ENCODE data around the gene TEX13D.
"Not testable (repeated sequence)": the region's sequence is repeated elsewhere in the genome, so short reads cannot be mapped to it uniquely, and the experiment has no call there.

Gene TEX13D

DNA sequence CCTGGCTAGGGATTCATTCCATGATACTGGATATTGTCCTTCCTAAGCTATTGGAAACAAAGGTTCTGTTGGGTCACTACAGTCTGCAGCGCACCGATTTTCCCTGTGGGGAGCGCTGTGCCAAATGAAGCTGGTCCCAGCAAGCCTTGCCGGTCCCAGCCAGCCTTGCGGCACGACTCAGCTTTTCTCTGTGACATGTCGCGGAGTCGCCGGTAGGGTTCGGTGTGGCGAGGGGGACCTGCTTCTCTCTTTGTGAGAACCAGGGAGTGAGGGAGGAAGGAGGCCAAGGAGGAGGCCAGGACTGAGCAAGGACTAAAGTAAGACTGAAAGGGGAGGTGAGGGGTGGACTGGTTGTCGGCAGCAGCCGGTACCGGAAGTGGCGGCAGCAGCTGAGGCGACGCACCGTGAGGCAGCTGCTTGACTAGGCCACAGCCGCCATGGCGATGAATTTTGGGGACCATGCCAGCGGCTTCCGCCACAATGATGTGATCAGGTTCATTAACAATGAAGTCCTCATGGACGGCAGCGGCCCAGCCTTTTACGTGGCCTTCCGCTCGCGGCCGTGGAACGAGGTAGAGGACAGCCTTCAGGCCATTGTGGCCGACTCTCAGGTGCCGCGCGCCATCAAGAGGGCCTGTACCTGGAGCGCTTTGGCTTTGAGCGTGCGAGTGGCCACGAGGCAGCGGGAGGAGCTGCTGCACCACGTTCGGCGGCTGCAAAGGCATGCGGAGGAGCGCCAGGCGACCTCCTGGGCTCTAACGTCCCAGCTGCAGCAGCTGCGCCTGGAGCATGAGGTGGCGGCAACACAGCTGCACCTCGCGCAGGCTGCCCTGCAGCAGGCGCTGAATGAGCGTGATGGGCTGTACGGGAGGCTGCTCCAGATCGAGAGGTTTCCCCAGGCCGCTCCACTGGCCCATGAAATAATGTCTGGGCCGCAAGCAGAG lies at the start of gene TEX13D:
Gene TEX13D, plus strand, starts transcription at position 180 of the 944 bp plus-strand sequence. Its CDS starts 258 bp downstream, at position 438.
- no peak for DNase-seq (ENCODE audit: low read depth in 1 of 2, low spot score in 1 of 2)

- no peak for DNase-seq (ENCODE audit: low read depth in 1 of 2, low spot score in 1 of 2)
These were observed 43.0 kb upstream of the TEX13D start for GRCh38 chrX:124289443-124289842.

- DNase-seq (ENCODE audit: low read depth in 1 of 2, low spot score in 1 of 2): no peak
These were observed 38.6 kb upstream of the TEX13D start for GRCh38 chrX:124293810-124294209.

DNA sequence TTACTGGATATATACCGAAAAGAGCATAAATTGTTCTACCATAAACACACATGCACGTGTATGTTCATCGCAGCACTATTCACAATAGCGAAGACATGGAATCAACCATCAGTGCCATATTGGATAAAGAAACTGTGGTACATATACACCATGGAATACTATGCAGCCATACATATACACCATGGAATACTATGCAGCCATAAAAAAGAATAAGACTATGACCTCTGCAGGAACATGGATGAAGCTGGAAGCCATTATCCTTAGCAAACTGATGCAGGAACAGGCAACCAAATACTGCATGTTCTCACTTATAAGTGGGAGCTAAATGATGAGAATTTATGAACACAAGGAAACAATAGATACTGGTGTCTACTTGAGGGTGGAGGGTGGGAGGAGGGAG lies 33.1 kb upstream of the TEX13D start:
- DNase-seq (ENCODE audit: low read depth in 1 of 2, low spot score in 1 of 2): not testable (repeated sequence)

DNA sequence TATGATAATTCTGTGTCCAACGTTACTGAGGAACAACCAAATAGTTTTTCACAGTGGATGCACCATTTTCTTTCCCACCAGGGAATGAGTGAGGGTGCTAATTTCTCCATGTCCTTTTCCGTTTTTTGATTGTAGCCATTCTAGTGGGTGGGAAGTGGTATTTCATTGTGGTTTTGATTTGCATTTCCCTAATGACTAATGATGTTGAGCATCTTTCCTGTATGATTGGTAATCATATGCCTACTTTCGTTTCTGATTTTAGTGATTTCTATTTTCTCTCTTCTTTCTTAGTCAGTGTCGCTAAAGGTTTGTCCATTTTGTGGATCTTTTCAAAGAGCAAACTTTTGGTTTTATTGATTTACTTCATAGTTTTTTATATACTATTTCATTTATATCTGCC lies 32.1 kb upstream of the TEX13D start:
- no peak for DNase-seq (ENCODE audit: low read depth in 1 of 2, low spot score in 1 of 2)

GRCh38 chrX:124307253-124307907 lies 25.1 kb upstream of the TEX13D start:
- no peak for DNase-seq (ENCODE audit: low read depth in 1 of 2, low spot score in 1 of 2)

DNA sequence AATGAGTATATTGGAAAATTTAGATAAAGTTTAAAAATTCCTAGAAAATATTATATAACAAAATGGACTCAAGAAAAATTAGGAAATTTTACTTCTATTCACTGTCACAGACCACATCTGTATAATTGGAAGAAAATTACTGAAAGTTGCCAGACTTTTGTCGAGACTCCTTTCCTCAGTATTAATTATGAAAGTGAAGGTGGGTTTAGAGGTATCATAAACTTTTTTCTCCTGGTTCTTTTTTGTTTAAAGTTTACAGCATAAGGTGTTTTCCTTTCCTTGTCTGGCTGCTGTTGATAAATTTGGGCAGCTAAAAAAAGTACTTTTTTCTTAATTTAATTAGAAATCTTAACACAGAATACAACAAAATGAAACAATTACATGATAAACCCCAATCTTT lies 6.7 kb upstream of the TEX13D start:
- no peak for DNase-seq (ENCODE audit: low read depth in 1 of 2, low spot score in 1 of 2)

- DNase-seq (ENCODE audit: low read depth in 1 of 2, low spot score in 1 of 2): no peak
These were observed 3.7 kb upstream of the TEX13D start for GRCh38 chrX:124328765-124329164.

DNA sequence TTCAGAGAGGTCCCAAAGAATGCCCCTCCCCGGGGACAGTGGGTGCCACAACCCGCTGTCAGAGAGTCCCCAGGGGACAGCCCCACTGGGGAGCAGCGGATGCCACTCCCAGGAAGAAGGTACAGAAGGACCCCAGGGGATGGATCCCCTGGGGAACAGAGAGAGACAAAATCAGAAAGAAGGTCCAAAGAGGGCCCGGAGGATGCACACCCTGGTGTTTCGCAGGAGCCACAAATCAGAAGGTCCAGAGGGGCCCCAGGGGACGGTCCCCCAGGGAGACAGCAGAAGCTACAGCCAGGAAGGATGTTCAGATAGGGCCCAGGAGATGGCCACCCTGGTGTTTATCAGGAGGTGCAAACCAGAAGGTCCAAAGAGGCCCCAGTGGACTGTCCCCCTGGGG lies 1.4 kb downstream of the TEX13D start:
- DNase-seq (ENCODE audit: low read depth in 1 of 2, low spot score in 1 of 2): no peak

- not testable (repeated sequence) for DNase-seq (ENCODE audit: low read depth in 1 of 2, low spot score in 1 of 2)
These were observed 2.1 kb downstream of the TEX13D start for GRCh38 chrX:124334555-124334954.

GRCh38 chrX:124335598-124335997 lies 3.1 kb downstream of the TEX13D start:
- no peak for DNase-seq (ENCODE audit: low read depth in 1 of 2, low spot score in 1 of 2)

GRCh38 chrX:124337916-124338315 lies 5.5 kb downstream of the TEX13D start:
- no peak for DNase-seq (ENCODE audit: low read depth in 1 of 2, low spot score in 1 of 2)

- no peak for DNase-seq (ENCODE audit: low read depth in 1 of 2, low spot score in 1 of 2)
These were observed 6.5 kb downstream of the TEX13D start for GRCh38 chrX:124338733-124339514.

DNA sequence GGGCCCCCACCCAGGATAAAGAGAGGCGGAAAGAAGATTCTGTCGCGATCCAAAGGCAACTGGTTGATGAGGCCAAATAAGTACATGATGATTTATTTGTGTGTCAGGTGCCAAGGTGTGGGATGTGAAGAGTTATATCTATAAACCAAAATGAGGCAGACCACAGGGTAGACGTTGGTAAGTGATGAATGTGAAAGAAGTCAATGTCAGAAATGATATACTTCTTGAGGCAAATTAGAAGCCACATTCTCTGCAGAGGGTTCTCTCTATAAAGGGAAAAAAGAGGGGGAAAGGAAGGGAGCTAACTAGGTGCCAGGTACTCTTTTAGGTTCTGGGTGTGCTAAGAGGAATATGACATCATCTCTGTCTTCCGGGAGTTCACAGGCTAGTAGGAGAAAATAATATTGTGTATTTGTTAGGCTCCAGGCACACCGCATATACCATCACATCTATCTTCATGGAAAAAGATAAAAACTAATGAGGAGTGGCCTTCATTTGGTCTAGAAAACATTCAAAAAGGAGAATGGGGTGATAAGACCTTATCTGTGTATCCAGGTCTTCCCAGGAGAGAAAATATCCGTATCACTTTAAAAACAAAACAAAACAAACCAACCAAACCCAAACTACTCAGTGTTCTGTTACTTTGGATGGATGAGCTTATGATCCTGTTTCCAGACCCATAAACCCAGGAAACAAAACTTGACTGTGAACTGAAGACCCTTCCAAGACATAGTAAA lies 9.1 kb downstream of the TEX13D start:
- no peak for DNase-seq (ENCODE audit: low read depth in 1 of 2, low spot score in 1 of 2)

DNA sequence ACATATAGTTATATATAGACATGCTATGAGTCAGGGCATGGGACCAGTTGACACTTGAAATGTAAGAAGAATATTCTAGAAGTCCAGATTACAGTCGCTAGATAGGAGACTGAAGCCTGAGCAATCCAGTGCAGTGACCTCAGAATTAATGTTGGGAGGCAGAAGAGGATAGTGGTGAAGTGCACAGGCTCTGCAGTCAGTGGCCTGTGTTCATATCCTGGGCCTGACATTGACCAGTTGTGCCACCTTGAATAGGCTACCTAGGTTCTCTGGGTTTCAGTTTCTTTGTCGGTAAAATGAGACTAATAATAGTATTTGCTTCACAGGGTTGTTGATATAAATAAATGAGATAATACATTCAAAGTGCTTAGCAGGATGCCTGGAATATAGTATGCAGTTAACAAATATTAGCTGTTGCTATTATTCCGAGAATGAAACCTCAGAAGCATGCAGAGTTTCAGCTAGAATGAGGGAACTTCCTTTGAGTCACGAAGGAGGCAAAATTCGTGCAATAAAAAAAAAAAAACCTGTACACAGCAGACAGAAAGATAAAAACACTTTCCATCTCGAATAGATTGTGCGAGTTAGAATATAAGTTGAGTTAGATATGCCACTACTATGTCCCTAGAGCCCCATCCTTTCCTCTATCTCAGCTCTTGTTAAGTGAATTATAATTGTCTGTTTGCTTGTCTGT lies 9.9 kb downstream of the TEX13D start:
- no peak for DNase-seq (ENCODE audit: low read depth in 1 of 2, low spot score in 1 of 2)

GRCh38 chrX:124343016-124343415 lies 10.6 kb downstream of the TEX13D start:
- DNase-seq (ENCODE audit: low read depth in 1 of 2, low spot score in 1 of 2): no peak

DNA sequence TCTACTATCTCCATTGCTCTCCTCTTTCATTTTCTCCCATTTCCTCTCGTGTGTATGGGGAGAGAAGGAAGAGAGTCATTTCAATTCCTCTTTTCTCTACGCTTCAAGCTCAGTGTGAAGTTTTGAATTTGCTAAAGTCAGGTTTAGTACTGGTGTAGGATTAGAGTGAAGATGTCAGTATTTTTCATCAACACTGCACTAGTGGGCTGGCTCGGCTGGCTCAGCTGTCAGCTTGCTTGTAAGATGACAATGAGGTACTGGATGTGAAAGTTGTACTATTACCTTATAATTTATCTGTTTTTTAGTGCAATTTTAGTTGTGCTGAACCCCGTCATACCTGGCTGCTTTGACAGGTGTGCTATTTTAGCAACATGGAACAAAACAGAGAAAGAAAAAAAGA lies 11.8 kb downstream of the TEX13D start:
- no peak for DNase-seq (ENCODE audit: low read depth in 1 of 2, low spot score in 1 of 2)

- no peak for DNase-seq (ENCODE audit: low read depth in 1 of 2, low spot score in 1 of 2)
These were observed 13.8 kb downstream of the TEX13D start, which contains the start of gene SH2D1A for GRCh38 chrX:124346117-124346876. Gene SH2D1A, plus strand, starts transcription at chrX:124346563. Its CDS starts 80 bp downstream, at chrX:124346643.

DNA sequence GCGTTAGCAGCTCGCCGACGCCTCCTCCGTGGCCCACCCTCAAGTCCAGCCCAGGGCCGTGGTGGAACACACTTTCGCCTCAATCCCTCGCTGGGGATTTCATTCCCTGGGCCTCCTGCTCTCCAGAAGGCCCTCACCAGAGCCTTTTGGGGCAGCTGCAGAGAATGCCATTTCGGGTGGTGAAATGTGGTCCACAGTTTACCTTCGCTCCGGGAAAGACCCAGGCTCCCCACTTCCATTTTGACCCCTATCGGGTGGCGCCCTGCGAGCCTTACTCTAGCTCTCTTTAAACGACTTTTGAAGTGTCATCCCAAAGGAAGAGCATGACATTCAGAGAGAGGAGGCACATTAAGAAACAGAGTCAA lies 14.4 kb downstream of the TEX13D start:
- no peak for DNase-seq (ENCODE audit: low read depth in 1 of 2, low spot score in 1 of 2)
